HFF-Myc (cell line): ENCODE data around the gene PLIN4.

ENCODE experiments used
- DNase-seq: peaks from one replicate; pipeline ENCODE4 v3.0.0-alpha.2; 2011; ENCODE audit warnings: low read depth; ENCODE audit errors: extremely low read depth
- H3K4me3 ChIP-seq: replicated peaks from 2 replicates; pipeline ENCODE4 v1.5.1; 2011; ENCODE audit warnings: low read depth, mild to moderate bottlenecking, control low read depth, low read length
- CTCF ChIP-seq: IDR thresholded peaks from 2 replicates; pipeline ENCODE4 v1.5.1; 2012; ENCODE audit warnings: mild to moderate bottlenecking, low read depth, low read length, control low read depth; ENCODE audit errors: missing control alignments

The PLIN4 gene

GRCh38 chr19:4523306-4524110, 5.2 kb upstream of the PLIN4 start:
- no peak for DNase-seq
- peak; percentile 83 for TF ChIP-seq CTCF
- H3K4me3 ChIP-seq, result no peak overlapping the region

GRCh38 chr19:4522291-4523002, 4.2 kb upstream of the PLIN4 start:
- no peak for DNase-seq
- no peak for TF ChIP-seq CTCF
- H3K4me3 ChIP-seq, result no peak overlapping the region

- no peak overlapping the region for H3K4me3 ChIP-seq
- no peak for TF ChIP-seq CTCF
- no peak for DNase-seq
Measured at GRCh38 chr19:4521888-4522242, 3.6 kb upstream of the PLIN4 start.

- no peak for DNase-seq
- H3K4me3 ChIP-seq, result no peak overlapping the region
- no peak for TF ChIP-seq CTCF
Measured at GRCh38 chr19:4521170-4521887, 3.0 kb upstream of the PLIN4 start.

- TF ChIP-seq CTCF, result no peak
- DNase-seq, result no peak
- no peak overlapping the region for H3K4me3 ChIP-seq
Measured at GRCh38 chr19:4519521-4520277, 1.4 kb upstream of the PLIN4 start.

- TF ChIP-seq CTCF, result no peak
- no peak for DNase-seq
- H3K4me3 ChIP-seq, result no peak overlapping the region
Measured at GRCh38 chr19:4519172-4519496, 848 bp upstream of the PLIN4 start.
